ENCODE data around the gene BCKDK. TPM values are rescaled to one million over a fixed set of nuclear protein-coding genes. Genes with fewer than 3 reads are reported as not detected.

Gene BCKDK
- total RNA-seq, 4 donors from 2014 or later: 26.6 to 39.8 (median 33.5) TPM

GRCh38 chr16:31157136-31157535 lies 49.0 kb downstream of the BCKDK start:
- no peak for TF ChIP-seq CTCF (IDR thresholded peaks at IDR 0.05)
- TF ChIP-seq POLR2A (IDR thresholded peaks at IDR 0.05): no peak
- DNase-seq: no peak
- H3K27ac ChIP-seq: no peak overlapping the region
- no peaks in the 10 kb centered on the region for H3K4me1 ChIP-seq
- no peaks in the 10 kb centered on the region for H3K36me3 ChIP-seq
- peaks cover 0 to 17% (median 0%) of the 10 kb centered on the region in 4 donors for H3K27me3 ChIP-seq
- intact Hi-C loops (cut with DNase I): no loop called here
- no peaks in the 10 kb centered on the region for H3K9me3 ChIP-seq
- 37 to 54% methylated on average over 8 of the region's 8 CpGs for WGBS, 2 donors
- no peak overlapping the region for H3K4me3 ChIP-seq

Other genes with a start within 250 kb of the BCKDK start
- 10 to 100 TPM; 16.2 to 41.4 (median 25.8) TPM for gene BCL7C, start 214.3 kb upstream of the BCKDK start, total RNA-seq
- gene CTF1, start 211.8 kb upstream of the BCKDK start, total RNA-seq: 1 to 10 TPM in 3 of 4 donors, under 1 TPM in 1; 0.53 to 3.6 (median 1.8) TPM
- 10 to 100 TPM; 17.0 to 28.7 (median 25.1) TPM for gene FBXL19, start 184.8 kb upstream of the BCKDK start, total RNA-seq
- gene ORAI3, start 159.3 kb upstream of the BCKDK start, total RNA-seq: 10 to 100 TPM in 3 of 4 donors, 1 to 10 TPM in 1; 4.0 to 28.6 (median 18.0) TPM
- 1 to 10 TPM; 3.5 to 8.0 (median 5.4) TPM for gene SETD1A, start 150.6 kb upstream of the BCKDK start, total RNA-seq
- gene HSD3B7, start 123.2 kb upstream of the BCKDK start, total RNA-seq: 10 to 100 TPM in 1 of 4 donors, 1 to 10 TPM in 3; 6.9 to 17.0 (median 8.8) TPM
- 1 to 10 TPM in 1 of 4 donors, under 1 TPM in 3; 0.06 to 1.5 (median 0.20) TPM for gene STX1B, start 97.7 kb upstream of the BCKDK start, total RNA-seq
- gene STX4, start 74.8 kb upstream of the BCKDK start, total RNA-seq: 10 to 100 TPM; 19.0 to 35.9 (median 25.1) TPM
- 10 to 100 TPM in 2 of 4 donors, 1 to 10 TPM in 2; 8.6 to 14.9 (median 10.7) TPM for gene ZNF668, start 34.1 kb upstream of the BCKDK start, total RNA-seq
- gene ZNF646, start 34.0 kb upstream of the BCKDK start, total RNA-seq: 10 to 100 TPM in 2 of 4 donors, 1 to 10 TPM in 2; 6.5 to 13.4 (median 10.0) TPM
- 1 to 10 TPM in 3 of 4 donors, under 1 TPM in 1; 0.41 to 1.3 (median 1.1) TPM for gene PRSS53, start 19.4 kb upstream of the BCKDK start, total RNA-seq
- gene VKORC1, start 13.6 kb upstream of the BCKDK start, total RNA-seq: 10 to 100 TPM; 27.6 to 56.6 (median 44.0) TPM
- gene KAT8, start 9.3 kb downstream of the BCKDK start, total RNA-seq: 10 to 100 TPM; 25.7 to 57.2 (median 30.4) TPM
- gene PRSS8, start 27.3 kb downstream of the BCKDK start, total RNA-seq: 100 to 1,000 TPM in 1 of 4 donors, 10 to 100 TPM in 3; 39.2 to 121 (median 49.2) TPM
- gene PRSS36, start 41.7 kb downstream of the BCKDK start, total RNA-seq: 1 to 10 TPM in 2 of 4 donors, under 1 TPM in 2; 0.38 to 4.2 (median 1.9) TPM
- 10 to 100 TPM; 30.2 to 97.8 (median 55.1) TPM for gene FUS, start 71.8 kb downstream of the BCKDK start, total RNA-seq
- 10 to 100 TPM; 53.0 to 70.7 (median 63.9) TPM for gene PYCARD, start 94.4 kb downstream of the BCKDK start, total RNA-seq
- not detected for gene TRIM72, start 105.7 kb downstream of the BCKDK start, total RNA-seq
- not detected for gene PYDC1, start 108.7 kb downstream of the BCKDK start, total RNA-seq
- 10 to 100 TPM in 1 of 4 donors, 1 to 10 TPM in 1, under 1 TPM in 2; 0.19 to 20.2 (median 3.1) TPM for gene ITGAM, start 151.6 kb downstream of the BCKDK start, total RNA-seq
- 1 to 10 TPM in 2 of 4 donors, under 1 TPM in 2; 0.82 to 4.5 (median 1.8) TPM for gene ITGAX, start 246.8 kb downstream of the BCKDK start, total RNA-seq

All from esophagus squamous epithelium (tissue), 5 donors.